GM04503 (cell line): ENCODE results near the gene EGLN3.

Experiments
- DNase-seq: peaks from one replicate; pipeline ENCODE4 v3.0.0-alpha.2; 2012; ENCODE audit warnings: low read depth

Gene EGLN3

DNA sequence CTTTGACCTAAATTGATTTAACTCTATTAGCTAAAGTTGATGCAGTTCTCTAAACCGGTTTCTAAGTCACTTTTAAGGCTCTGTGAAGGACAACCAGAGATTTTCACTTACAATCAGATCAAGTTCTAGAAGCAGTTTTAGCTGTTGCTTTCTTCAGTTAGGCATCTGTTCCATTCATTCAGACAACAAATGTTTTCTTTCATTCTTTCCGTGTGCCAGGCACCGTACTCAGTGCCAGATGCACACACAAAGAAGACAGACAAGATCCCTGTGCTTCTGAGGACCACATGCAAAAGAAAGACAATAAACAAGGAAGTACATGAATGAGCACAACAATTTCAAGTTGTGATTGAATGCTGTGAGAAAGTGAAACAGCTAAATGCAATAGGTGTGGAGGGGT, 11.1 kb upstream of the EGLN3 start:
- DNase-seq = no peak

DNA sequence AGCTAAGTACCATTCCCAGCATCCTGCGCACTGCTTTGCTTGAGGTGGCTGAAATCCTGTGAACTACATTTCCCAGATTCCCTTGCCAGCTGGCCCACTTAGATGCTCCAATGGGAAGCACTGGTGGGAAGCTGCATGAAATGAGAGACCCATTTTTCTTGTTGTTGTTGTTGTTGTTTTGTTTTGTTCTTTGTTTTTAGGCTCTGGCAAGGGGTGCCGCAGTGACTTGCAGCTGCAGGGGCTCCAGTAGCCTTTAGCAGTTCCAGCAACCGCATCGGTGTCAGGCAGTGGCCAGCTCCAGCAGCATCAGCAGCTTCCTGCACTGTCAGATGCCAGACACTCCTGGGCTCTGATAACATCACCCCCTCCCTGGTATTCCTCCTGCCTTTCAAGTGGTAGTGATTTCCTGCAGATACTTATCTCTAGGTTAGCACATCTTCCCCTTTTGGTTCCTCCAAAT, 8.8 kb upstream of the EGLN3 start:
- DNase-seq = no peak

DNA sequence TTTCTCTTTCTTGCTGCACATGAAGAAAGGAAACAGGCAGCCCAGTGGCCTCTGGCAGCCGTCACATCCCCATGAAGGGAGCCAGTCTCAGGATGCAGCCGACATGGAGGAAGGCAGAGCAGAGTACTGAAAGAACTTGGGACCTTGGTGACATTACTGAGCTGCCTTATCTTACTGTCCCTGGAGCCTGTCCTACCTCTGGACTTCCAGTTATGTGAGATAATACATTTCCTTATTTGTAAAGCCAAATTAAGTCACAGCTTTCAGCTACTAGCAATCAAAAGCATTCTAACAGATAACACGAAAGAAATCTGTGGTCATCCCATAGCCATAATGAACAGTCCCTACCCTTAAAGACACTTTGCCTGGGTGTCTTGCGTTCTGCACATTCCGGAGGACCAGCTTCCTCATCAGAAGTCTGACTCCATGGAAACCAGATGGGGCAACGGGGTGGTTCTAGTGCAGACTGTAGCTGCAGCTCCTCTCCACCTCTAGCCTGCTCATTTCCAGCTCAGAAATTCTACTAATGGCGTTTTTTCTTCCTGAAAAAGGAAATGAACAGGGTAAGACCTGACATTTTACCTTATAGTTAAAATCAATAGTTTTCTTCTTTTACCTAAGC, 7.8 kb upstream of the EGLN3 start:
- DNase-seq = no peak

DNA sequence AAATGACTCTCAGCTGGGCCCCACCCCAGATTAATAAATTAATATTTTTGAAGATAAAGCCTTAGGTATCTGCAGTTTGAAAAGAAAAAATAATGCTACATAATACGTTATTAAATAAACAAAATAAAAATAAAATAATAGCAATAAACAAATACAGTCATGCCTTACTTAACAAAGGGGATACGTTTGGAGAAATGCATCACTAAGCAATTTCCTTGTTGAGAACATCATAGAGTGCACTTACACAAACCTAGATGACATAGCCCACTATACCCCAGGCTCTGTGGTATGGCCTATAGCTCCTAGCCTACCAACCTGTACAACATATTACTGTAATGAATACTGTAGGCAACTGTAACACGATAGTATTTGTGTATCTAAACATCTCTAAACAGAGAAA, 7.1 kb upstream of the EGLN3 start:
- no peak for DNase-seq

DNA sequence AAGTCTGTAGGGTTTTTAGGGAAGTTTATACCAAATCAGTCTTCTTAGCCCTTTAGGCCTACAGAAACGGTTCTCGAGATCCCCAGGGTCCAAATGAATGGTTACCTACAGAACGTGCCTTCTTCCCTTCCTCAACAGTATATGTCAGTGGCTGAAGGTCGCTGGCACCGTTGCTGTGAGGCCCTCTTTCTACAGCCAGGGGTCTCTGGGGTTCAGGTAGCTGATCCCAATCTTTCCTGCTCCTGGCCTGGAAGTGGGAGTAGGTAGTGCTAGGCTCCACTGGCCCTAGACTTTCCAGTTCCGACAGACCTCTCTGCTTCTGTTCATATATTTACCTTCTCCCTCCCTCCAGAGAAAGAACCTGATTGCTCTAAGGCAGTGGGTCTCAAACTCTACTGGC, 6.4 kb upstream of the EGLN3 start:
- DNase-seq = no peak

DNA sequence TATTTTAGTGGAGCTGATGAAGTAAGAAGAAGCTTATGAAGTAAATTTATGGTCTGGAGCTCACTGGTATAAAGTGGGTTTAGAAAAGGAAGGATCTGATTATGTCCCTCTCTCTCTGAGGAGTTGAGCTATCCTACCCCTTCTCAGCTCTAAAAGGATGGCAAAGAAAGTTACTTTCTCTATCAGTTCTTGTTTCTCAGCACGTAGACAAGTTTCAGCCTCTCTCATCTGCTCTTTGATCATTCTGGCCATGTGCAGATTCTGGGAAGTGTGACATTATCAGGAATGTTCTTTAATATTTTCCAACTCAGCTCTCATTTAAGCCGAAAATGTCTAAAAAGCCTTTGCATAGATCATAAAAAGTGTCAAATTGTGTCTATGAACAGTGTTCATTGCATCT, 5.8 kb upstream of the EGLN3 start:
- DNase-seq = no peak

DNA sequence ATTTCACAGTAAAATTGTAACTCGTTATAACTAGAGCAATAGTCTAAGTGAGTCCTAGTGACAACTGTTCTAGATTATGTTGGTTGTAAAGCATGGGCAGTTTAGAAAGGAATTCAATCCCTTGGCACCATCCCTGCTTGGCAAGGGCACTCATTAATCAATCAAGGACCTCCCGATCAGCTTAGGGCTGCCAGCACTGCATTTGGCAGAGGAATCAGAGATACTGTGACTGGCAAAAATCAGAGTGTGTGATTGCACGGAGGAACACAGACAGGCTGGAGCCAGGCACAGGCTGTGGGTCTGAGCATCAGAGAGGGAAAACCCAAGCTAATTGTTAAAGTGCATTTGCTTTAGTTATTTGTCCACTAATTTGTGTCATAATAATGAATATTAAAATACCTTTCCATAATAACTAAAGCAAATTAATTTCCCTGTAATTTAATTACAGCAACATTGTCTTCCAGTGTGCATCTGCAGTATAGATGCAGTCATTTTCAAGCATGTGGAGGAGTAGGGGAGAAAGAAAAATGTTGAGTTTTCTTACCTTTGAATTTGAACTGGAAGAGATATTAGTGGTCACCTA, 3.2 kb upstream of the EGLN3 start:
- no peak for DNase-seq

DNA sequence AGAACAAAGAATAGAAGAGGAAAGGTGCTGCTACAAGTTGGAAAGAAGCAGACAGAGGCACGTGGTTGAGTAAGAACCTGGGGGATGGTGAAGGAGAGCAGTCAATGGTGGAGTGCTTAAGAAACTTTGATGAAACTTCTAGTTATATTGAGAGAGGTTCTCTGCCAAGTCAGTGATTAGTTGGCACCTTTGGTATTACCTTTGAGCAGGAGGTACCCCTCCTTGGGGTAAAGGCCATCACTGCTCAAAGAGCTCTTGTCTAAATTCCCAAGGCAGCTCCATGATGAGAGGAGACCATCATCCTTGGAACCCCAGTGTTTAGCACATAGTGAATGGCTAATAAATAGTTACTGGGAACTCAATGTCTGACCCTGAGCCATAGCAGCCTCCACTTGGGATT, 1.7 kb upstream of the EGLN3 start:
- no peak for DNase-seq

DNA sequence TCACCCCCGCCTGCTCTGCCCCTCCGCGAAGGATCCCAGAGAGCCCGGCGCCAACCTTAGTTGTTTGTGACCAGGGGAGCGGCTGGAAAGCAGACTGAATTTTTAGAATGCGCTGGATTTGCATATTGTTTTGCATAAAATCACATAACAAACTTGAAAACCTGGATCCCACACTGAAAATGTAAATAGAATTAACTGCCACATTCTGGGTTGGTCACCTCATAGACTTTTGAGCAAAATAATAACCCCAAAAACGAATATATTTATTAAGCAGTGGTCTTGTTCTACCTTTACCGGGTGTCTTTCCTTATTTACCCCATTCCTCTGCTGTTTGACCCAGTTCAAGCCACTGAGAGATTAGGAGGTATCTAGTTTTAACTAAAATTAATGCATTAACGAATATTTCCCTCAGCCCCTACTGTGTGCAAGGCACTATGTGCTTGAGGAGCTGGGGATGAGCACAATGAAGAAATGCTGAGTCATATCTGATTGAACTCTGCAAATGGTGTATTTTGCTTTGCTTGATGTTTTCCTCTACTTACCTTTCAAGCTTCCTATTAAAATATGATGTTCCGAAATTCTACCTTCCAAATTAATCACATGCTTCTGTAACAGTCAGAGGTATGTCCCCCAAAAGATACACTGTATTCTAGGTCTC, 438 bp upstream of the EGLN3 start:
- DNase-seq = no peak

DNA sequence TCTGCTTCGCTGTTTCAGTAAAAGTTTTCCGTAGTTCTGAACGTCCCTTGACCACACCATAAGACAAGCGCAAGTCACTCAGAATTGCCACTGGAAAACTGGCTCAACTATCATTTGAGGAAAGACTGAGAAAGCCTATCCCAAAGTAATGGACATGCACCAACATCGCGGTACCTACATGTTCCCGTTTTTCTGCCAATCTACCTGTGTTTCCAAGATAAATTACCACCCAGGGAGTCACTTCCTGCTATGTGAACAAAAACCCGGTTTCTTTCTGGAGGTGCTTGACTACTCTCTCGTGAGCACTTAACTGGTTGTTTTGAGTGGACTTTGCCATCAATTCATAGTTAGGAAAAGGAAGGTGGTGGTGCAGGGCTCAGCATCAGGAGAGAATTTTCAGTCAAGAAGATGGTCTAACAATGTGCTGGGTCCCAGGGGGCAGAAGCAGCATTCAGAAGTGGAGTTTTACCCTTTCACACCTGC, 1.4 kb downstream of the EGLN3 start:
- no peak for DNase-seq

DNA sequence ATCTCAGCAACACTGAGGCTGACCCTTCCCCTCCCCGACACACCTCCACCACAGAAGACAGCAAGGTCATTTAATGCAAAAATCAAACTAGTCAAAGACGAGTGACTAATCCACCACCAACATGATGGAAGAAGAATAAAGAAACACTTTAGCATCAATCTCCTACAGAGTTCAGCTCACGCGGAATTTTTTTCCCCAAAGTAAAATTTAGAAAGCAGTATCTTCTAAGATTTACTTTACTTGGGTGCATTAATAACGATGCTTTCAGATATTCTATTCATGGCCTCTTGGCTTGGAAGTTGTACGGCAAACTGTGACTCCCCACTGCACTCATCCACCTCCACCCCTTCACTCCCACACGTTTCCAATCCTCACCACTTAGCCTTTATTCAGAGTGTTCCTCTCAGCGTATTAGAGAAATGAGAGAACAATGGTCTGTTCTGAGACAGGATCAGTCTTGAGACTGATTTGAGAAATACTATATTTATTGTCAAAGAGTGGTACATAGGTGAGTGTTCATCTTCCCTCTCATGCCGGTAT, 1.9 kb downstream of the EGLN3 start:
- no peak for DNase-seq

DNA sequence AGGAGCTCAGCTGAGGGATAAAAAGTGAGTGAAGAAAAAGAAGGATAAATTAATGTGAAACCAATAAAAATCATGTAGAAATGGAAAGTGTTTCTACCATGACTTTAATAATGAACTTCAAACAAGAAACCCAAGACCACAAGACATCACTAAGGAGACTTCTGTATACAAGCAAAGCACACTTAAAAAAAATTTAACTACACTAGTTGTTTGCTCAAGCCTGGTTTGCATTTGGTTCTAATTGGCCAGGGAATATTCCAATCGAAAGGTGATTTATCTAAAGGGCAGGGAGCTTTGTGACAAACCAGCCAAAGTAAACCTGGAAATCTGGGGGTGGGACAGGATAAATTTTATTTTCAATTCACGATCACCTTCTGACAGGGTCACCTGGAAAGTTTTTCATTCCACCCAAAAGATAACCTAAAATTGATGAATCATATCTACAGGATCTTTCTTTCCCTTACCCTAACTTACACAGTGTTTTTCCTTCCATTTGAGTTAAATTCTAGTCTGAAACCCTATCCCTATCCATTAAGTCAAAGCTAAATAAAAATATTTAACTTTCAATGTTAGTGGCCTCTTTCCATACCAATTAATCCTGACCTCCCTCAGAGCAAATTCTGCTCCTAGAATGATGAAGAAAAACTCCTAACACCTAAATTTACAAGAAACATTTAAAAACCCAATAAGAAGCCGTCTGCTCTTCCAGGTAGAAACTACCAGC, 2.6 kb downstream of the EGLN3 start:
- DNase-seq = no peak

DNA sequence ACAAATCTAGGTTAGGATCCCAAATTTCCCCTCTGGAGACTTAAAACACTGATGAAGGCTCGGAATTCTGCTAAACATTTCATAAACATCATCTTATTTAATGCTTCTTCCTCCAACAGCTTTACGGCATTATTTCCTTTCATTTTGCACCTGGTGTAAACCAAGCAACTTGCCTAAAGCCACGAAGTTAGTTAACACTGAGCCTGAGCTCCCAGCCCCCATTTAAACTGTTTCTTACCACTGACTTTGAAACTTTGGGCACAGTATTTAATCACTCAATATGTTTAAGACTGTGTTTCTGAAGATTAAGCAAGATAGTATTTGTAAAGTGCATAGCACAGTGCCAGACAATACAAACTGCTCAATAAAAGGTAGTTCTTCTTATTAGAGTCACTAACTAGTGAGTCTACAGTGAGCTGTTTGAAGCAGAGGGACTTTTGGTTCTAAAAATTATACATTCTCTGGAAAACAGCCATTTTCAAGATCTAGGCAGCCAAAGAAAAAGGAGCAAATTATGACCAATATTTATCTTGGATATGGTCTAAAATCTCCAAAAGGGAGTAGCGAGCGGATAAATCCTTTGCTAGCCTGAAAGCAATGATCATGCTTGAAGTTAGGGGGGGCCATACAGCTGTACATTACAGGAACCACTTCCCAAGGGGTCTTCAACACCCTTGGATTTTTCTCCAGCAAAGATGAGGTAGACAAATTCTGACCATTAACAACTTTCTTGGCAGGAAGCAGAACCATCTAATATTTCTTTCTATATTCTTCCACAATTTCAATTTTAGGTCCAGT, 4.0 kb downstream of the EGLN3 start:
- no peak for DNase-seq

DNA sequence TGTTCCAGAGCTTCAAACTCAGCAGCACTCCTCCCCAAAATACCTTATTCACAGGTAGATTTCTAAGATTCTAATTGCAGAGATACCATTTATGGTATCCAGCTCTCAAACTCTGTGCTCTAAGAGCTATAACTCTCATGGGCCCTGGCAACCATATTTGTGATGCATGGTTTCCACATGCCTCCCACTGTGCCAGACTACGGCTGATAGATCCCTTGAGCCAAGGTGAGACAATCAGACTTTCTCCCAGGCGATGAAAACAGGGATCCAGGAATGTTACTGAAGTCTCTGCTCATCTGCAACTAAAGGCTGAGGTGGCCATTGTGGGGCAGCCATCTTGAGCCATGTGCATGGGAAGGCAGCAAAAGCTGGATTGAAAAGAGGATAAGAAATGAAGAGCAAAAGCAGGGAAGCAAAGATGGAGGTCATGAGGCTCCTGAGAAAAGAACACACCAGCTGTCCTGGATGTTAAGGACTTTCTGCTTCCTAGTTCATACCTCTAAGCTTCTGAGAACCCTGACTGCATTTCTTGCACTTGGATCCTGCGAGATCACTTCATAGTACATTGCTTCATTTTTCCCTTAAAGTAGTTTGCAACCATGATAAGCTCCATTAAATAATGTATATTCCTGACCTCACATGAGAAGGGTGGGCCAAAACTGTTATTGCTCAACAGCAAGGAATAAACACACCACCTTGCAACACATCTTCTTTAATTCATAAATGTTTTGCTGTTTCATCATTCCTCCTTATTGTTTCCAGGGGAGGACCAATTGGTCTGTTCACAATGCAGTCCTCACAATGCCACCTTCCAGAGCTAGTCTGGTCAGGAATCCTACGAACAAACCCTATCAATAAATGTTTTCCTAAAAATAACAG, 5.4 kb downstream of the EGLN3 start:
- DNase-seq = no peak

DNA sequence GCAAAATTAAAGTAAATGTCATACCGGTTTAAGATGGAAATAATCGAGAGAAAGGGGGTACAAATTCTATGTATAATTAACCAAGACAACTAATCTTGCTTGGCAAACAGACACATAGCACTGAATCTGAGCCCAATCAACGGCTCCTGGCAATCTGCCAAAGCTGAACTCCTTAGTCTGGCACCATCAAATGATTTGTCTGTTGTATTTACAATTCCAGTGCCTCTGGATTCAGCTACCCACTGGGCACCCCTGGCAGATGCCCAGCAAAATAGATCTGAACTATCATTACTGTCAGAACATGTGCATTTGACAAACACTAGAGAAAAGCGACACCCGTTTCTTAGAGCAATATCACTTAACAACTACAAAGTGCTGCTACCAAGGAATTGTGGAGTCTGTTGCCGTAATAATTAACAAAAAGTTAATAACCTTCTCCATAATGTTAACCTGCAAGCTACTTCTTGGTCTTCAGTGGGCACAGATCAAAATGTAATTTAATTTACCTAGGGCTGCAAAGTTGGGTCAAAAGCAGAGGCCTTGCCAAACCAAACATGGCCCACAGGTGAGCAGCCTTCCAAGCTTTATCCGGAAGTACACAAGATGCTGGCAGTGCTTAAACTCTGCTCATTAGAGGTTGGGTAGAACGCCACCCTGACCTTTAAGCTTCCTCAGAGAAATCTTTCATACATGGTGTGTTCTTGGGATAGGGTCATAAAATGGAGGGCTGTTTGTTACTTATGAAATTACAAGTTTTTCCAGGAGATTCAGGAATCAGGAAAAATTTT, 7.6 kb downstream of the EGLN3 start:
- no peak for DNase-seq

DNA sequence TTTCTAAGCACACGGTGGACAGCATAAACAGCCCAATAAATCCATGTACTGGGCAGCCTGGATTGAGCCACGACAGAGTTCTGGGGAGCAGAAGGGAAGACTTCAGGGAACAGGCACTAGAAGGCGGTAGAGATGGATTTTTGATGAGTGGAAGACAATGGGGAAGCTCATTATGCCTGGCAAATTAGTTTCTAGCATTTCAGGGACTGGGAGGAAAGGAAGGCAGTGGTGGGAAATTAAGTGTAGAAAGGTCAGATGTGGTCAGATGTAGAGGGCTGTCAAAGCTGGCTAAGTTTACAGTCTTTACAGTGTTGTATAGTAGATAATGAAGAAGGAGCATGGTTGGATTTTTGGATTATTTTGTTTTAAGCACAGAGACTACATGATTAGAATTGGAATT, 9.2 kb downstream of the EGLN3 start:
- no peak for DNase-seq

DNA sequence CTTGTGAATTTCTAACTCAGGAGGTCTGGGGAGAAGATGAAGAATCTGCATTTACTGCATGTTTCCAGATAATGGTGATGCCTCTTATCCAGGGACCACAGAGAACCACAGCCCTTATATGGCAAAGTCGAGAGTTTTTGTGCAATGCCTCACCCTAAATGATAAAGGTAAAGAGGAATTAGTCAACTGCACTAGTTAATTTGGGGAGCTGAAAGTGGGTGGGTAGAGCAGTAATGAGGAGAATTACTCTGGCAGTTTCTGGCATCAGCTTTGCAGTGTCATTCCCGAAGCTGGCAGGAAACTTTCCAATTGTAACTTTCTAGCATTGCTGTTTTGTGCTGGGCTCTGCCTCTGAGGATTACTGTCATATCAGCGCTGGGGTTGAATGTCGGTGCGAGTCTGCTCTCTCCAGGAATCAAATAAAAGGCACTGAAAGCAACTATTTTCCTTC, 10.3 kb downstream of the EGLN3 start:
- DNase-seq = no peak

DNA sequence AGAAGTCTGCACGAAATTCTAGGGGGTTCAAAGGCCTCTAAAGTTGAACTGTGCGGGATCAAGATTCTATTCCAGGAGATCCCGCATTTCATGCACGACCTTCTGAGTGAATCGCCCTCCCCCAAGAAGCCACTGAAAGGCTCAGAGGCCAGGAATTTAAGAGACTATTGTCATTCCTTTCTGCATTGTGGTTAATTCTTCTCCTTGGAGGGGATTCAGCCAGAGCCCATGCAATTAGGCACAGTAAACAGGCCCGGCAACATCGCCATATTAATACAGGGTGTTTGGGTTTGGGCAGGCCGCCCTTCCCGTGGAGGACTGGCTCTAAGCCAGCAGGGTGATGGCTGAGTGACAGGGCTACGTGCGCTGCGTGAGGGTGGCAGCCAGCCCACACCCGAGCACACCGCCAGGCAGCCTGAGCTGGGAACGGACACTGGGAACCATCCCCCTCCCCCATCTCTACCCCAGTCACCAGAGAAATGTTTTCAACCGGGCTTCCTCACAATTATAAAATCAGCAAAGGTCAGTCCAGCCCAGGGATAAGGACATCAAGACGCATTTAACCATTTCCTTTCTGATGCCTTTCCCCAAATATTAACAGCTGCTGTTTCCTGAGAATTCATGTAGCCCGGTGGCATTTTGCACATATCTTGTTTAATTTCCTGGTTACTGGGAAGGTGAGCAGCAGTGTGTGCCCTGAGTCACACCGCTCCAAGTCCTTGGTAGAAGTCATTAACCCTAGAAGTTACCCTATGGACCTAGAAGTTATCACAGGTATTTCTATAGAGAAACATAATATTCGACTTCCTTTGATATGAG, 12.5 kb downstream of the EGLN3 start:
- DNase-seq = no peak

DNA sequence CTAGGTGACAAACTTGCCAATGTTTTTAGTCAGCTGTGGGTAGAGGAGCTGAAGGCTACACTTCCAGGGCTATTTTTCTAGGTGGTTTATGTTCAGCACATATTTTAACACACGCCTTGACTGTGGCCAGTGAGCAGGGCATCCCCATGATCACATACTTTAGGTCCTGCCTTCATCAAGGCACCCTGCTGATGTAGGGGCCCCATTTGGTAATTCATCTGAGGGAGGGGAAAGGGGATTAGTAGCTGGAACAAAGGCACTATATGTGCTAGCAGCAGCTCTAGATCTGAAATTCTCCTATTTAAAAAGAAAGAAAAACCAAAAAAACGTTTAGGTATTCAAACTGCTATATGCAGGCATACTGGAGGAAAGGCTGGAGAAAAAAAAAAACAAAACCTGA, 14.5 kb downstream of the EGLN3 start:
- DNase-seq = no peak
